NCI-H2107 treated with DMSO at 0.1 percent for 48 hours (cell line): Measurements from ENCODE around the gene SP140.
"Not testable (repeated sequence)": the region's sequence is repeated elsewhere in the genome, so short reads cannot be mapped to it uniquely, and the experiment has no call there.

Source experiments
- DNase-seq: peaks from one replicate; lab custom pipeline; 2025; ENCODE audit not compliant: unreplicated experiment; lab: John Stamatoyannopoulos, UW

The SP140 gene

GRCh38 chr2:230282936-230283335 is 57.4 kb downstream of the SP140 start:
- DNase-seq: no peak

- DNase-seq: no peak
Measured at GRCh38 chr2:230286048-230286447, 60.5 kb downstream of the SP140 start.

GRCh38 chr2:230289311-230289710 is 63.8 kb downstream of the SP140 start:
- not testable (repeated sequence) for DNase-seq

GRCh38 chr2:230295192-230295591 is 69.7 kb downstream of the SP140 start:
- no peak for DNase-seq

GRCh38 chr2:230296917-230297316 is 71.4 kb downstream of the SP140 start:
- no peak for DNase-seq

- no peak for DNase-seq
Measured at GRCh38 chr2:230299618-230300017, 74.1 kb downstream of the SP140 start.

- DNase-seq: no peak
Measured at GRCh38 chr2:230305416-230306275, 80.1 kb downstream of the SP140 start.

GRCh38 chr2:230306474-230306873 is 80.9 kb downstream of the SP140 start:
- no peak for DNase-seq

GRCh38 chr2:230307485-230307884 is 81.9 kb downstream of the SP140 start:
- no peak for DNase-seq

GRCh38 chr2:230308402-230309000 is 83.0 kb downstream of the SP140 start:
- DNase-seq: no peak

GRCh38 chr2:230310792-230311191 is 85.3 kb downstream of the SP140 start:
- not testable (repeated sequence) for DNase-seq

GRCh38 chr2:230311634-230312033 is 86.1 kb downstream of the SP140 start:
- DNase-seq: not testable (repeated sequence)

GRCh38 chr2:230312638-230313037 is 87.1 kb downstream of the SP140 start:
- DNase-seq: no peak

- DNase-seq: no peak
Measured at GRCh38 chr2:230317366-230317765, 91.8 kb downstream of the SP140 start.

GRCh38 chr2:230318190-230319121 is 92.9 kb downstream of the SP140 start:
- no peak for DNase-seq

GRCh38 chr2:230319211-230319862 is 93.8 kb downstream of the SP140 start:
- DNase-seq: no peak

GRCh38 chr2:230321031-230321430 is 95.5 kb downstream of the SP140 start:
- no peak for DNase-seq

- DNase-seq: no peak
Measured at GRCh38 chr2:230322561-230323384, 97.2 kb downstream of the SP140 start.

- no peak for DNase-seq
Measured at GRCh38 chr2:230323385-230324106, 98.0 kb downstream of the SP140 start.
